SK-N-SH treated with all-trans-retinoic acid at 6 μM for 48 hours (cell line): ENCODE measurements around the gene TOM1.

ENCODE experiments used
- ATAC-seq: fragments of 200-7000 bp; cut with Tn5 transposase; 3 replicates; pipeline ENCODE4 v1.9.1; 2020; ENCODE audit warnings: mild to moderate bottlenecking, moderate library complexity
- ARNTL ChIP-seq: fragments of 450-650 bp; formaldehyde crosslinking; IDR thresholded peaks from 2 replicates; pipeline ENCODE4 v1.5.0; 2020; ENCODE audit warnings: low read depth, mild to moderate bottlenecking, moderate library complexity, borderline replicate concordance
- CREB5 ChIP-seq: fragments of 250-450 bp; sonication (Bioruptor Pico); IDR thresholded peaks from 2 replicates; pipeline ENCODE4 v1.5.1; 2020; ENCODE audit warnings: low read depth, mild to moderate bottlenecking, moderate library complexity
- CSDC2 ChIP-seq: fragments of 250-450 bp; sonication (Bioruptor Pico); IDR thresholded peaks from 2 replicates; pipeline ENCODE4 v1.5.0; 2020; ENCODE audit warnings: mild to moderate bottlenecking, moderate library complexity
- CSRNP3 ChIP-seq: fragments of 250-450 bp; sonication (Bioruptor Pico); IDR thresholded peaks from 2 replicates; pipeline ENCODE4 v1.5.1; 2021; ENCODE audit warnings: mild to moderate bottlenecking, moderate library complexity
- ESRRG ChIP-seq: fragments of 250-450 bp; sonication (Bioruptor Pico); IDR thresholded peaks from 2 replicates; pipeline ENCODE4 v1.6.1; 2021; ENCODE audit warnings: mild to moderate bottlenecking
- GLIS3 ChIP-seq: fragments of 250-450 bp; sonication (Bioruptor Pico); IDR thresholded peaks from 2 replicates; pipeline ENCODE4 v1.5.0; 2020; ENCODE audit warnings: mild to moderate bottlenecking, moderate library complexity
- ISL1 ChIP-seq: fragments of 250-450 bp; sonication (Bioruptor Pico); IDR thresholded peaks from 2 replicates; pipeline ENCODE4 v2.1.2; 2022; ENCODE audit warnings: mild to moderate bottlenecking, moderate library complexity
- OSR1 ChIP-seq: fragments of 250-450 bp; sonication (Bioruptor Pico); IDR thresholded peaks from 2 replicates; pipeline ENCODE4 v1.8.0; 2022; ENCODE audit warnings: moderate library complexity, mild to moderate bottlenecking, inconsistent platforms
- PATZ1 ChIP-seq: fragments of 250-450 bp; sonication (Bioruptor Pico); IDR thresholded peaks from 2 replicates; pipeline ENCODE4 v1.8.0; 2020; ENCODE audit warnings: mild to moderate bottlenecking, moderate library complexity, borderline replicate concordance
- POU6F1 ChIP-seq: fragments of 250-450 bp; sonication (Bioruptor Pico); IDR thresholded peaks from 2 replicates; pipeline ENCODE4 v1.8.0; 2021; ENCODE audit warnings: low read depth, mild to moderate bottlenecking, moderate library complexity, borderline replicate concordance
- RARB ChIP-seq: fragments of 250-450 bp; sonication (Bioruptor Pico); IDR thresholded peaks from 2 replicates; pipeline ENCODE4 v1.8.0; 2021; ENCODE audit warnings: mild to moderate bottlenecking, moderate library complexity
- SNAI2 ChIP-seq: fragments of 250-450 bp; sonication (Bioruptor Pico); IDR thresholded peaks from 2 replicates; pipeline ENCODE4 v1.5.0; 2020; ENCODE audit warnings: mild to moderate bottlenecking, moderate library complexity
- TCF4 ChIP-seq: fragments of 250-450 bp; sonication (Bioruptor Pico); IDR thresholded peaks from 2 replicates; pipeline ENCODE4 v1.8.0; 2021; ENCODE audit warnings: mild to moderate bottlenecking, moderate library complexity, borderline replicate concordance
- TOX ChIP-seq: fragments of 250-450 bp; sonication (Bioruptor Pico); IDR thresholded peaks from 2 replicates; pipeline ENCODE4 v1.8.0; 2021; ENCODE audit warnings: mild to moderate bottlenecking, moderate library complexity, borderline replicate concordance
- TSHZ2 ChIP-seq: fragments of 250-450 bp; sonication (Bioruptor Pico); IDR thresholded peaks from 2 replicates; pipeline ENCODE4 v1.5.0; 2020; ENCODE audit warnings: mild to moderate bottlenecking, moderate library complexity
- ZC3H10 ChIP-seq: fragments of 250-450 bp; sonication (Bioruptor Pico); IDR thresholded peaks from 2 replicates; pipeline ENCODE4 v1.5.1; 2021; ENCODE audit warnings: mild to moderate bottlenecking, moderate library complexity
- ZFP3 ChIP-seq: fragments of 250-450 bp; sonication (Bioruptor Pico); IDR thresholded peaks from 2 replicates; pipeline ENCODE4 v1.5.0; 2020; ENCODE audit warnings: mild to moderate bottlenecking, moderate library complexity
- ZFP30 ChIP-seq: fragments of 450-650 bp; formaldehyde crosslinking; IDR thresholded peaks from 2 replicates; pipeline ENCODE4 v1.5.0; 2022; ENCODE audit warnings: mild to moderate bottlenecking, moderate library complexity
- ZNF565 ChIP-seq: fragments of 450-650 bp; formaldehyde crosslinking; conservative IDR thresholded peaks from 2 replicates; pipeline ENCODE4 v1.5.0; 2020; ENCODE audit warnings: low read depth, mild to moderate bottlenecking, moderate library complexity
- ZNF70 ChIP-seq: fragments of 450-650 bp; formaldehyde crosslinking; IDR thresholded peaks from 2 replicates; pipeline ENCODE4 v1.5.0; 2020; ENCODE audit warnings: mild to moderate bottlenecking, moderate library complexity
- ZNF8 ChIP-seq: fragments of 450-650 bp; formaldehyde crosslinking; IDR thresholded peaks from 2 replicates; pipeline ENCODE4 v1.5.0; 2020; ENCODE audit warnings: mild to moderate bottlenecking, moderate library complexity

Gene TOM1

GRCh38 chr22:35315855-35316745 lies 16.4 kb downstream of the TOM1 start:
- ATAC-seq = no peak
- TF ChIP-seq TOX (CRISPR knock-in tag) (no peak), CSRNP3 (CRISPR knock-in tag) (no peak), OSR1 (CRISPR knock-in tag) (no peak), PATZ1 (CRISPR knock-in tag) (no peak), RARB (CRISPR knock-in tag) (no peak), ARNTL (no peak), CSDC2 (no peak), ZNF565 (no peak), SNAI2 (CRISPR knock-in tag) (no peak)
- TF ChIP-seq, all 23 proteins: peak for 0

GRCh38 chr22:35316751-35317150 lies 17.1 kb downstream of the TOM1 start:
- no peak for TF ChIP-seq RARB (CRISPR knock-in tag)
- no peak for TF ChIP-seq ESRRG
- TF ChIP-seq ZNF8 (CRISPR knock-in tag) = no peak
- TF ChIP-seq TSHZ2 (CRISPR knock-in tag) = no peak
- TF ChIP-seq PATZ1 (CRISPR knock-in tag) = no peak
- TF ChIP-seq ISL1 (CRISPR knock-in tag) = no peak
- no peak for TF ChIP-seq TCF4 (CRISPR knock-in tag)
- no peak for TF ChIP-seq ARNTL
- TF ChIP-seq CSRNP3 (CRISPR knock-in tag) = no peak
- TF ChIP-seq ZFP30 (CRISPR knock-in tag) = no peak
- TF ChIP-seq ZNF70 (CRISPR knock-in tag) = no peak
- TF ChIP-seq GLIS3 (CRISPR knock-in tag) = no peak
- TF ChIP-seq POU6F1 (CRISPR knock-in tag) = no peak
- TF ChIP-seq OSR1 (CRISPR knock-in tag) = no peak
- no peak for TF ChIP-seq ZNF565
- no peak for TF ChIP-seq CSDC2
- TF ChIP-seq ZFP3 = no peak
- TF ChIP-seq SNAI2 (CRISPR knock-in tag) = no peak
- TF ChIP-seq ZC3H10 = no peak
- TF ChIP-seq CREB5 (CRISPR knock-in tag) = no peak
- no peak for ATAC-seq
